Cardiac muscle cell (in vitro differentiated cells and primary cell): Measurements from ENCODE around the gene SSU72. TPM values are rescaled to one million over a fixed set of nuclear protein-coding genes. Genes with fewer than 3 reads are reported as not detected.

Experiments used
- DNase-seq, 2 donors: peaks; one replicate each; pipeline versions ENCODE4 v3.0.0 to v3.0.0-alpha.2; 2010 to 2017; ENCODE audit warnings: low read depth in 1 of 2, low spot score in 1 of 2
- H3K27ac ChIP-seq: fragments of 200-600 bp; sonication (generic); 2 replicates; pipeline ENCODE4 v1.5.1; 2016
- H3K27me3 ChIP-seq: fragments of 200-600 bp; sonication (generic); 2 replicates; pipeline ENCODE4 v1.6.0; 2016; ENCODE audit warnings: control low read depth
- H3K36me3 ChIP-seq: fragments of 200-600 bp; sonication (generic); 2 replicates; pipeline ENCODE4 v1.5.1; 2016; ENCODE audit warnings: control low read depth
- H3K4me1 ChIP-seq: fragments of 200-600 bp; sonication (generic); 2 replicates; pipeline ENCODE4 v1.8.1; 2017; ENCODE audit warnings: low read depth, mild to moderate bottlenecking, mixed run types
- H3K4me3 ChIP-seq: fragments of 200-600 bp; sonication (generic); 2 replicates; pipeline ENCODE4 v1.5.1; 2016; ENCODE audit warnings: mild to moderate bottlenecking
- H3K9me3 ChIP-seq: fragments of 200-600 bp; sonication (generic); 2 replicates; pipeline ENCODE4 v1.5.1; 2017; ENCODE audit warnings: low read depth, mild to moderate bottlenecking, control low read depth
- CTCF ChIP-seq: IDR thresholded peaks from 2 replicates; pipeline ENCODE4 v1.5.1; 2012; ENCODE audit warnings: low read depth, mild to moderate bottlenecking, low read length
- polyA plus RNA-seq: library from polyadenylated mRNA; unstranded; fragments of >200 nt; fragmentation: Nextera tagmentation; extraction: Ambion mirVana; gene quantifications from 2 replicates; pipeline ENCODE4 v1.2.1, GENCODE V29; 2016
- total RNA-seq: library from RNA; depleted of rRNA; stranded (reverse); fragments of >200 nt; gene quantifications from 2 replicates; pipeline ENCODE4 v1.2.3, GENCODE V29; 2016

The SSU72 gene
- total and polyA plus RNA-seq, 2 experiments from 2014 or later = 97.3 to 202 TPM

DNA sequence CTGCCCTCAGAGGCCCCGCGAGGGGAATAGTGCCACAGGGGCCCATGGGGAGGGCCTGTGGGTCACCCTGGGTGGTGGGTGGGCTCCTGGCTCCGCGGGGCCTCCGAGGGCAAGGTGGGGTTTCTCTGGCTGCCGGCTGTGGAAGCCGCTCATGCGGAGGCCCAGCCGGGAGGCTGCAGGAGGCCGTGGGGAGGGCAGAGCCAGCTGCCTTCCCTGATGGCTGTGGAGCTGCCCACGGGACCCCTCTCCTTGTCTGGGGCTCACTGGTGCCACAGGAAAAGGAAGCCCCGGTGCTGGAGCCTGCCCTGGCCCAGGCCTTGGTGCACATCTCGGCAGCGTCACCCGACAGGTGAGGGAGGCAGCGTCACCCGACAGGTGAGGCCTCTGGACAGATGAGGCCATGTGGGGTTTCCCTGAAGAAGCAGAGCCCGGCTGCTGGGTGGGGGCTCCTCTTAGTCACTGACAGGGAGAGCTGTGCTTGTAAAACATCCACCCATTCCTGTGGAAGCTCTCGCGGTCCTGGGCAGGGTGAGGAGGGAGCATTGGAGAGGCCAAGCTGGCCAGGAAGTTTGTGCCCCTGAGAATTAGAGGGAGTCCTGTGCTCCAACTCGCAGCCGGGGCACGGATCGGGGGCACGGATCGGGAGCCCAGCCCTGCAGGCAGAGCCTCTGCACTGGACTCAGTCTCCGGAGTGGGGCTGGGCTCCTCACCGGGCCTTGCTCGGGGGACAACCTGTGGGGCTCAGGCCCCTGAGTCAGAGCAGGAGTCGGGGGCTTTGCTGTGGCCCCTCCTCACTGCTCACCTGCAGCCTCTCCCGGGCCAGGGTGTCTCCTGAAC, 46.7 kb upstream of the SSU72 start:
- Histone ChIP-seq H3K27me3 (no peaks in the 10 kb centered on the region), H3K36me3 (peaks cover 6% of the 10 kb centered on the region), H3K27ac (no peak overlapping the region), H3K4me1 (peaks cover 15% of the 10 kb centered on the region), H3K4me3 (no peak overlapping the region), H3K9me3 (no peaks in the 10 kb centered on the region)
- DNase-seq = no peak
- TF ChIP-seq CTCF = no peak

- Histone ChIP-seq H3K4me1 (peaks cover 9% of the 10 kb centered on the region), H3K27ac (no peak overlapping the region), H3K27me3 (no peaks in the 10 kb centered on the region), H3K4me3 (no peak overlapping the region), H3K9me3 (no peaks in the 10 kb centered on the region), H3K36me3 (peaks cover 6% of the 10 kb centered on the region)
- no peak for TF ChIP-seq CTCF
- no peak for DNase-seq
These were observed 45.9 kb upstream of the SSU72 start for GRCh38 chr1:1620433-1621139.

GRCh38 chr1:1619917-1620361, 45.3 kb upstream of the SSU72 start:
- TF ChIP-seq CTCF = peak; percentile 37
- H3K9me3 ChIP-seq = no peaks in the 10 kb centered on the region
- no peak for DNase-seq
- H3K27me3 ChIP-seq = no peaks in the 10 kb centered on the region
- peaks cover 6% of the 10 kb centered on the region for H3K4me1 ChIP-seq
- H3K27ac ChIP-seq = no peak overlapping the region
- H3K36me3 ChIP-seq = peaks cover 6% of the 10 kb centered on the region
- H3K4me3 ChIP-seq = no peak overlapping the region

DNA sequence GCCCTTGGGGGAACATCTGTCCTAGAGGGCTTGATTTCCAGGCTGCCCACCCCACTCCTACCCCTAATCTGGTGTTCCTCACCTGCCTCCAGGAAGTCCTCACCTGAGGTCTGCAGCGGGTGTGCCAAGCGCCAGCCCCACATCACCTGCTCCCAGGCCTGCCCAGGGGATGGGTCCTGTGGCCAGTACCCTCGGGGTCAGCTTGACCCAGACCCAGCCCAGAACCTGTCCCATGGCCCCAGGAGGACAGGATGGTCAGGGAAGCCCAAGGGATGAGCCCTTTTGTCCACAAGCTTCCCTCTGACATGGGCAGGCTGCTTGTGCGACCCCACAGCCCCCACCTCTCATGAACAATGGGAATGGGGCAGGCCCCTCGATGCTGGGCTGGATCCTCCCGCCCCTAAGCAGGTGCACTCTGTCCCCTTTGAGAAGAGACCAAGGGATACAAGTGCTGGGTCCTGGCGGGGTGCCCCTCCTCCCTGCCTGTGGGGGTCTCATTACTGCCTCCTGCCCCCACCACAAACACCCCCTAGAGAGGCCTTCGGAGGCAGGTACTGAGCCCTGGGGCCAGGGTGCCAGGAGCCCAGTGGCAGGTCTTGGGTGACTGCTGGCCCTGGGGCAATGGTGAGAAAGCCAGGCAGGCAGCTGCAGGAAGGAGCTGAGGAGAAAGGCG, 43.9 kb upstream of the SSU72 start:
- Histone ChIP-seq H3K4me1 (peaks cover 7% of the 10 kb centered on the region), H3K36me3 (peaks cover 6% of the 10 kb centered on the region)
- DNase-seq = no peak

More for the DNA sequence above, 43.9 kb upstream of the SSU72 start:
- no peak for TF ChIP-seq CTCF
- Histone ChIP-seq H3K27ac (no peak overlapping the region), H3K9me3 (no peaks in the 10 kb centered on the region), H3K4me3 (no peak overlapping the region), H3K27me3 (no peaks in the 10 kb centered on the region)
